Stomach smooth muscle (tissue), 2 donors: ENCODE data around the gene SPN.
"Not testable (repeated sequence)": the region's sequence is repeated elsewhere in the genome, so short reads cannot be mapped to it uniquely, and the experiment has no call there.

ENCODE experiments used
- H3K27ac ChIP-seq: one replicate; pipeline ENCODE4 v1.7.0; 2013; ENCODE audit warnings: mild to moderate bottlenecking, low read length, inconsistent platforms
- H3K27me3 ChIP-seq, 2 donors: one replicate each; pipeline ENCODE4 v1.7.0; 2013; ENCODE audit warnings: low read length in 2 of 2; ENCODE audit not compliant: insufficient read depth in 2 of 2, control insufficient read depth in 1 of 2
- H3K36me3 ChIP-seq, 2 donors: one replicate each; pipeline ENCODE4 v1.7.0; 2013; ENCODE audit warnings: low read length in 2 of 2; ENCODE audit not compliant: control insufficient read depth in 2 of 2, insufficient read depth in 2 of 2
- H3K4me1 ChIP-seq: one replicate; pipeline ENCODE4 v1.7.0; 2013; ENCODE audit warnings: low read length; ENCODE audit not compliant: control insufficient read depth, insufficient read depth
- H3K4me3 ChIP-seq, 2 donors: one replicate each; pipeline ENCODE4 v1.7.0; 2013; ENCODE audit warnings: low read length in 2 of 2
- H3K9ac ChIP-seq, 2 donors: one replicate each; pipeline ENCODE4 v1.7.0; 2013; ENCODE audit warnings: low read length in 2 of 2, mild to moderate bottlenecking in 1 of 2
- H3K9me3 ChIP-seq, 2 donors: one replicate each; pipeline ENCODE4 v1.7.0; 2013; ENCODE audit warnings: low read length in 2 of 2; ENCODE audit not compliant: control insufficient read depth in 2 of 2
- donor health status: healthy.
- donor health status: Pancreatic carcinoma.

SPN gene

DNA sequence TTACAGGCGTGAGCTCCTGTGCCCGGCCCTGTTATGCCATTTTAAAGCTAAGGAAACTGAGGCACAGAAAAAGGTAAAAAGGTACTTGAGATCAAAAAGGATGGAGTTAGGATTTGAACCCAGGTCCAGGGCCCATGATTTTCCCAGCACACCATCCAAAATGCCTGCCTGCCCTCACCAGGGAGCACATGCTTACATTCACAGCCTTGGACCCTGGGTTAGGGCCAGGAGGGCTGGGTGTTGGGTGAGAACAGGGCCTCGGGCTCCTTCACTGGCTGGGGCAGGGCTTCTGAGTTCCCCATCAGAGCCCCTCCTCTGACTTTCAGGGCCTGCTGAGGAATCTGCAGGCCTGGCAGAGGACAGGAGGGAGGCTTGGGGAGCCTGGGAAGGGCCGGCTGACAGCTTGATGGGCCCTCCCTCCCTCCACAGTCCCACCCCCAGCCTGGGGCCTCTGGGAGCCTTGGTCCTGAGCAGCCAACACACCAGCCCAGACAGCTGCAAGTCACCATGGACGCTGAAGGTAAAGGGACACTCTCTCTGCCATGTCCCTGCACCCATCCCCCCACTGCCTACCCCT, 15.7 kb downstream of the SPN start, which contains the start of gene QPRT:
QPRT (plus strand) TSS at position 490 of the 577 bp plus-strand sequence; CDS start at position 508, 18 bp downstream.
- H3K4me3 ChIP-seq, result peak within 1 kb of the TSS; percentile 11 to 49
- peak within 1 kb of the TSS in 1 of 2 donors; percentile 14 for H3K9ac ChIP-seq
- H3K36me3 ChIP-seq, result no peaks in the 10 kb centered on the region
- no peaks in the 10 kb centered on the region for H3K9me3 ChIP-seq
- no peak within 1 kb of the TSS for H3K27ac ChIP-seq
- H3K27me3 ChIP-seq, result no peaks in the 10 kb centered on the region
- peaks cover 6% of the 10 kb centered on the region for H3K4me1 ChIP-seq

DNA sequence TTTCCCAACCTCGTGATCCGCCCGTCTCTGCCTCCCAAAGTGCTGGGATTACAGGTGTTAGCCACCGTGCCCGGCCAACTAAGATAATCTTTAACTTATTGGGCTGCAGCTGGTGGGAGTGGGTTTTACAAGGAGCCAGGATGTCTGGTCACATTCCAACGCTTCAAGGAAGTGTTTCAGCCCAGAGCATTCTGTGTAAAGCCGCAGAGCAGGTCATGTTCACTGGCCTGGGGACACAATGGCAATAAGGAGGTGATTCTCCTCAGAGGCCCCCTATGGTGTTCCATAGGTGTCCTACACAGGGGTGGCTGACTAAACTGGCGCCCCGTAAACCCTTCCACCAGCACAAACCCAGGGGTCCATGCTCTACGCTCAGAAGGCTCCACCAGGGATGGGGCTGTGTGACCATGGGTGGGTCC, 17.1 kb downstream of the SPN start:
- no peaks in the 10 kb centered on the region for H3K36me3 ChIP-seq
- no peak overlapping the region for H3K9ac ChIP-seq
- no peak overlapping the region for H3K4me3 ChIP-seq
- no peaks in the 10 kb centered on the region for H3K4me1 ChIP-seq
- H3K27ac ChIP-seq, result no peak overlapping the region
- no peaks in the 10 kb centered on the region for H3K27me3 ChIP-seq
- no peaks in the 10 kb centered on the region for H3K9me3 ChIP-seq

DNA sequence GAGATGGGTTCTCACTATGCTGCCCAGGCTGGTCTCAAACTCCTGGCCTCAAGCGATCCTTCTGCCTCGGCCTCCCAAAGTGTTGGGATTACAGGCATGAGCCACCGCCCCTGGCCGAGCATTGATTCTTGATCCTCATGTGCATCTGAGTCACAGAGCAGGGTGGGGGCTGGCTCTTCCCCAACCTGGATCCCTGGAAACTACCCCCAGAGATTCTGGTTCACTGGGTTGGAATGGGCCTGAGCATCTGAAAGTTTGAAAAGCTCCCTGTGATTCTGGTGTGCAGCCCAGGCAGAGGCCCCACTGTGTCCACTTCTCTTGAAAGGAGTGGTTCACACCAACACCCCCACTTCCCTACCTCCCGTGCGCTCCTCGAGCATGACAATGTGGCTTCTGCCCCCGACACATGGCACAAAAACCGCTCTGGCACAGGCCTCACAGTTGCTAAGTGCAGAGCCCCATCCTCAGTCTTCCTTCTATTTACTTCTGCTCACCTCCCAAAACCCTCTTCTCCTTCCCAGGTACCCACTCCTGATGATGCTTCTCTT, 20.6 kb downstream of the SPN start:
- Histone ChIP-seq H3K27ac (no peak overlapping the region), H3K4me1 (no peaks in the 10 kb centered on the region), H3K27me3 (no peaks in the 10 kb centered on the region), H3K9ac (no peak overlapping the region), H3K36me3 (no peaks in the 10 kb centered on the region), H3K9me3 (no peaks in the 10 kb centered on the region), H3K4me3 (no peak overlapping the region)

DNA sequence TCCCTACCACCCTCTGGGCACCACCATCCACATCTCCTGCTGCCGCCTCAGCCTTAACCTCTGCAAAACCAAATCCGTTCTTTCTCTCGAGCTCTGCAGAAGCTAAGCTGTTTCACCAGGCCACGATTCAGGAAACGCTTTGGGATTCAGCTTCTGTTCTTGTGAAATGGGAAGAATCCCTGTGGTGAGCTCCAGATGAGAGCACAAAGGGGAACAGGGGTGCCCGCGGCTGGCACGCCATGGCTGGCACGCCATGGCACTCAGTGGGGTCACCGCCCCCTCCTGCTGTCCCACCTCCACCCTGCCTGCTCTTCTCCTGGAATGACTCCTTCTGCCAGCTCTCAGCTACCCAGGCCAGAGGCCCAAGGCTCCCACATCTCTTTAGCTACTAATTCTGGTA, 21.6 kb downstream of the SPN start:
- Histone ChIP-seq H3K9ac (no peak overlapping the region), H3K36me3 (no peaks in the 10 kb centered on the region), H3K4me1 (no peaks in the 10 kb centered on the region), H3K9me3 (no peaks in the 10 kb centered on the region), H3K4me3 (no peak overlapping the region), H3K27ac (no peak overlapping the region), H3K27me3 (no peaks in the 10 kb centered on the region)

DNA sequence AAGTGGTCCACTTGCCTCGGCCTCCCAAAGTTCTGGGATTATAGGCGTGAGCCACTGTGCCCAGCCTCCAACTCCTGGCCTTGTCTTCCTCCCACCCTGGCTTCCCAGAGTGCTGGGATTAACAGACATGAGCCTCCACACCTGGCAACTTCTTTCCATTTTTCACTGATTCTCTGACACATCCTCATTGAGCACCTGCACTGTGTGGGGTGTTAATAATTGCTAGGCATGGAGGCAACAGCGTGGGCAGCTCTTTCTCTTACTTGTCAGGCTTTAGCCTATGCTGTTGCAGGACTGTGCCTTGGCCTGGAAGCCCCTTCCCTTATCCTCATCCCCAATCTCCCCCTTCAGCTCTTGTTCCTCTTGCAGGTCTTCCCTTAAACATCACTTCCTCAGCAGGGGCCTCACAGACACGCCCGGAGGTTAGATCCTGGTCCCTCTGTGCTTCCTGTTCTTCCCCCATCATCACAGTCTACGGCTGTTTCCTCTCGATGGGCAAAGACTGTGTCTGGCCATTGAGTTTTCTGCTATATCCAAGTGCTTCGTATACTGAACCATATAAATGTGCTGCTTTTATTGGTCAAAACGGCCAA, 23.8 kb downstream of the SPN start:
- Histone ChIP-seq H3K9ac (no peak overlapping the region), H3K27me3 (no peaks in the 10 kb centered on the region), H3K36me3 (no peaks in the 10 kb centered on the region), H3K27ac (no peak overlapping the region), H3K4me3 (no peak overlapping the region), H3K9me3 (no peaks in the 10 kb centered on the region), H3K4me1 (no peaks in the 10 kb centered on the region)

DNA sequence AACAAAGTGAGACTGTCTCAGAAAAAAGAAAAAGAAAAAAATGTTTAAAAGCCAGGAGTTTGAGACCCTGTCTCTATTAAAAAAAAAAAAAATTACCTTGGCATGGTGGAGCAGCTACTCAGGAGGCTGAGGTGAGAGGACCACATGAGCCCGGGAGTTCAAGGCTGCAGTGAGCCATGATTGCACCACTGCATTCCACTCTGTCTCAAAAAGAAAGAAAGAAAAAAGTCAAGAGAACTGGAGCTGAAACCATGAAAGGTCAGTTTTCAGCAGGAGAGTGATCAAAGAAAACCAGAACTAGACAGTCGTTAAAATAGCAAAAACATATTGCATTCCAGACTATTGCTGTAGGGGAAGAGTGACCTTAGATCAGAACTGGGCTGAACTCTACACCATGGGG, 24.7 kb downstream of the SPN start:
- Histone ChIP-seq H3K27me3 (no peaks in the 10 kb centered on the region), H3K9ac (no peak overlapping the region), H3K4me1 (no peaks in the 10 kb centered on the region), H3K9me3 (no peaks in the 10 kb centered on the region), H3K36me3 (no peaks in the 10 kb centered on the region), H3K4me3 (no peak overlapping the region), H3K27ac (no peak overlapping the region)

DNA sequence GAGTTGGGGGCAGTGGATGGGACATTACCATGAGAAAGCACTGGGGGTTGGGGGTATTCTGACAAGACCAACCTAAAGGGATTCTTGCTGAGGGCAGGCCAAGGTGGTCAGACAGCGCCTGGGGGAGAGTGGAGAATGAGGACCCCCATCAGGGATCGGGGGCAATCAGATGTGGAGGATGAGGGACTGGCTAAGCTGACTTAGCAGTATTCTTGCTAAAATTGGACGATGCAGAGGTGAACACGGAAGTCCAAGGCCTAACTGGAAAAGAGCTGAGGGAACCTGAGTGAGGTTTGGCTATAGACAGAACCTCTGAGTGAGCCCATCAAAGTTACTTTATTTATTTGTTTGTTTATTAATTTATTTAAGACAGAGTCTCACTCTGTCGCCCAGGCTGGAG, 25.1 kb downstream of the SPN start:
- H3K36me3 ChIP-seq, result no peaks in the 10 kb centered on the region

DNA sequence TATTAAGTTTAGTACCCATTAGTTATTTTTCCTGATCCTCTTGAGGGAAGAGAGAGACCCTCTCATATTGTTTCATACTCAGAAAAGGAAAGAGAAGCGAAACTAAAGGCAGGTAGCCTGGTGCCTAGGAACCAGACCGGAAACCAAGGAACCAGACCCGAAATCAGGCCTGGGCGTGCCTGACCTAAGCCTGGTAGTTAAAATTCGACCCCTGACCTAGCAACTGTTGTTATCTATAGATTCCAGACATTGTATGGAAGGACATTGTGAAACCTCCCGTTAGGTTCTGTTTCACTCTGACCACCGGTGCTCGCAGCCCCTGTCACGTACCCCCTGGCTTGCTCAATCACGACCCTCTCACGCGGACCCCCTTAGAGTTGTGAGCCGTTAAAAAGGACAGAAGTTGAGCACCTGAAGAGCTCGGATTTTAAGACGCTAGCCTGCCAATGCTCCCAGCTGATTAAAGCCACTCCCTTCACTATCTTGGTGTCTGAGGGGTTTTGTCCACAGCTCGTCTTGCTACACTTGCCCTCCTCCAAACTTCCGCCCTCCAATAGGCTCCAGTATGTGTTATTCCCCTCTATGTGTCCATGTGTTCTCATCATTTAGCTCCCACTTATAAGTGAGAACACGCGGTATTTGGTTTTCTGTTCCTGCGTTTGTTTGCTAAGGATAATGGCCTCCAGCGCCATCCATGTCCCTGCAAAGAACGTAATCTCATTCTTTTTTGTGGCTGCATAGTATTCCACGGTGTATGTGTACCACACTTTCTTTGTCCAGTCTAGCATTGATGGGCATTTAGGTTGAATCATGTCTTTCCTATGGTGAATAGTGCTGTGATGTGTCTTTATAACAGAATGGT, 26.7 kb downstream of the SPN start:
- H3K27ac ChIP-seq, H3K9ac ChIP-seq, H3K9me3 ChIP-seq, H3K27me3 ChIP-seq, H3K36me3 ChIP-seq, H3K4me3 ChIP-seq, H3K4me1 ChIP-seq: not testable (repeated sequence)

More for the DNA sequence above, 25.1 kb downstream of the SPN start:
- H3K4me3 ChIP-seq, result no peak overlapping the region
- H3K9me3 ChIP-seq, result no peaks in the 10 kb centered on the region
- H3K27ac ChIP-seq, result no peak overlapping the region
- H3K4me1 ChIP-seq, result no peaks in the 10 kb centered on the region
- H3K27me3 ChIP-seq, result no peaks in the 10 kb centered on the region
- H3K9ac ChIP-seq, result no peak overlapping the region

DNA sequence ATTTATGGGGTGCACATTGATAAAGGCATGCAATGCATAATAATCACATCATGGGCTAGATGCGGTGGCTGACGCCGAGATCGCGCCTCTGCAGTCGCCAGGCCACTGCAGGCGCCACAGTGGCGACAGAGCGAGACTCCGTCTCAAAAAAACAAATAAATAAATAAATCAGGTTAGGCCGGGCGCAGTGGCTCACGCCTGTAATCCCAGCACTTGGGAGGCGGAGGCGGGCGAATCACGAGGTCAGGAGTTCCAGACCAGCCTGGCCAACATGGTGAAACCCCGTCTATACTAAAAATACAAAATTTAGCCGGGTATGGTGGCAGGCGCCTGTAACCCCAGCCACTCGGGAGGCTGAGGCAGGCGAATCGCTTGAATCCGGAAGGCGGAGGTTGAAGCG, 29.6 kb downstream of the SPN start:
- not testable (repeated sequence) for H3K9ac ChIP-seq, H3K4me3 ChIP-seq, H3K27me3 ChIP-seq, H3K36me3 ChIP-seq, H3K4me1 ChIP-seq, H3K9me3 ChIP-seq, H3K27ac ChIP-seq

DNA sequence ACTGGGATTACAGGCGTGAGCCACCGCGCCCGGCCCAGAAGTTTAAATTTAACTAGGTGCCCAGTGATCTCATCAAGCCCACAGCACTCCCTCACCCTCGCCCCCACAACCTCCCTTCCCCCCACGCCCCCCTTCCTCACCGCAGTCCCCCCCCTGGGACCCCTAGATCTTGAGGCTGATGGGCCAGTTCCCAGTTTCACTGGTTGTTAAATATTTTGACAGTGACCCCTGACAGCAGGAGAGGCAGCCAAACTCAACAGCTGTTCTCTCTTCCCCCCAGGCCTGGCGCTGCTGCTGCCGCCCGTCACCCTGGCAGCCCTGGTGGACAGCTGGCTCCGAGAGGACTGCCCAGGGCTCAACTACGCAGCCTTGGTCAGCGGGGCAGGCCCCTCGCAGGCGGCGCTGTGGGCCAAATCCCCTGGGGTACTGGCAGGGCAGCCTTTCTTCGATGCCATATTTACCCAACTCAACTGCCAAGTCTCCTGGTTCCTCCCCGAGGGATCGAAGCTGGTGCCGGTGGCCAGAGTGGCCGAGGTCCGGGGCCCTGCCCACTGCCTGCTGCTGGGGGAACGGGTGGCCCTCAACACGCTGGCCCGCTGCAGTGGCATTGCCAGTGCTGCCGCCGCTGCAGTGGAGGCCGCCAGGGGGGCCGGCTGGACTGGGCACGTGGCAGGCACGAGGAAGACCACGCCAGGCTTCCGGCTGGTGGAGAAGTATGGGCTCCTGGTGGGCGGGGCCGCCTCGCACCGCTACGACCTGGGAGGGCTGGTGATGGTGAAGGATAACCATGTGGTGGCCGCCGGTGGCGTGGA, 31.5 kb downstream of the SPN start:
- H3K36me3 ChIP-seq, result no peaks in the 10 kb centered on the region
- H3K9ac ChIP-seq, result no peak overlapping the region
- no peaks in the 10 kb centered on the region for H3K9me3 ChIP-seq
- H3K27ac ChIP-seq, result no peak overlapping the region
- no peaks in the 10 kb centered on the region for H3K4me1 ChIP-seq
- no peaks in the 10 kb centered on the region for H3K27me3 ChIP-seq
- no peak overlapping the region for H3K4me3 ChIP-seq
